Measurements from ENCODE around the gene LRP3. TPM values are rescaled to one million over a fixed set of nuclear protein-coding genes. Genes with fewer than 3 reads are reported as not detected.

Gene LRP3
- total RNA-seq, 1 experiment from 2014 or later: 29.0 TPM

DNA sequence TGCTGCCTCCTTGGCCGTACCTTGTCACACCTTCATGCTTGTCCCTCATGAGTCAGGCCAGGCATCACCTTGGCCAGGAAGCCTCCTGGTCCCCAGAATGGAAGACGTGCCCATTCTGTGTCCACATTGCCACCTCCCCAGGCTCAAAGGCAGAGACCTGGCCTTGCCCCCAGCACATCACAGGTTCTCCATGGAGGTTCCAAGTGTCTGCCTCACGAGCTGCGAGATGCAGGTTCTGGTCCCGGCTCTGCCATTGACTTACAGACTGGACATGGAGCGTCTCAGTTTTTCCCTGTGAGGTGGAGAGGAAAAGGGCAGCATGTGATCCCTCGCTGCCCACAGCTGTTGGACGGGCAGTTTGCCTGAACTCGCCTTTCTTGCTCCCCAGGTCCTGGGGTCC is 40.6 kb downstream of the LRP3 start:
- Histone ChIP-seq H3K27me3 (ENCODE audit: insufficient read depth, low read length) (no peaks in the 10 kb centered on the region), H4K20me1 (ENCODE audit: insufficient read depth) (no peaks in the 10 kb centered on the region), H3K4me2 (ENCODE audit: low read length) (peak overlapping the region; percentile 24; the same call in 1 of the 2 replicates), H3K9me3 (ENCODE audit: control insufficient read depth in 1 of 2, insufficient read depth in 1 of 2, low read depth in 1 of 2, low read length in 2 of 2) (no peaks in the 10 kb centered on the region; a peak in 1 of 4 replicates), H3K4me3 (replicated peaks in 1 of 2; ENCODE audit: low read depth in 1 of 2, low read length in 2 of 2) (no peak overlapping the region), H3K36me3 (ENCODE audit: control insufficient read depth in 1 of 2, insufficient read depth in 2 of 2, low read length in 2 of 2) (no peaks in the 10 kb centered on the region), H3K9me2 (ENCODE audit: insufficient read depth) (no peaks in the 10 kb centered on the region), H3K27ac (ENCODE audit: low read depth, low read length) (no peak overlapping the region), H2AFZ (ENCODE audit: low read depth, low read length, poor library complexity, severe bottlenecking) (no peak overlapping the region), H3K4me1 (ENCODE audit: control insufficient read depth in 1 of 2, insufficient read depth in 2 of 2, low read length in 2 of 2) (peaks cover 0 to 3% of the 10 kb centered on the region in 2 experiments; a peak in 1 of 4 replicates), H3K9ac (ENCODE audit: low read length) (no peak overlapping the region), H3K79me2 (ENCODE audit: insufficient read depth, low read length) (no peaks in the 10 kb centered on the region)
- TF ChIP-seq ATF3 (IDR thresholded peaks at IDR 0.05) (no peak), SP1 (IDR thresholded peaks at IDR 0.05; ENCODE audit: low read depth) (no peak), ELF1 (IDR thresholded peaks at IDR 0.05; ENCODE audit: borderline replicate concordance, low read depth) (no peak), ZBTB33 (IDR thresholded peaks at IDR 0.05; ENCODE audit: extremely low read depth, insufficient replicate concordance, low read length) (no peak), YY1 (IDR thresholded peaks at IDR 0.05; ENCODE audit: extremely low read depth, insufficient replicate concordance, low read depth, low read length) (no peak), SRF (IDR thresholded peaks at IDR 0.05; ENCODE audit: low read depth) (no peak), RAD21 (IDR thresholded peaks at IDR 0.05; ENCODE audit: low read depth) (no peak), CBX3 (IDR thresholded peaks at IDR 0.05; ENCODE audit: low read depth) (no peak), JUND (IDR thresholded peaks at IDR 0.05) (no peak), CEBPB (IDR thresholded peaks at IDR 0.05; ENCODE audit: low read depth) (no peak), SIN3A (IDR thresholded peaks at IDR 0.05; ENCODE audit: low read depth) (no peak), EZH2phosphoT487 (IDR thresholded peaks at IDR 0.05; ENCODE audit: borderline replicate concordance) (no peak), TCF7L2 (IDR thresholded peaks at IDR 0.05; ENCODE audit: borderline replicate concordance, extremely low read depth, insufficient read depth, insufficient read length) (no peak), POLR2A (IDR thresholded peaks at IDR 0.05; ENCODE audit: borderline replicate concordance, extremely low read depth, insufficient read depth, insufficient read length) (no peak)
- TF ChIP-seq, protein P1, sequence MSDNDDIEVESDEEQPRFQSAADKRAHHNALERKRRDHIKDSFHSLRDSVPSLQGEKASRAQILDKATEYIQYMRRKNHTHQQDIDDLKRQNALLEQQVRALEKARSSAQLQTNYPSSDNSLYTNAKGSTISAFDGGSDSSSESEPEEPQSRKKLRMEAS (IDR thresholded peaks at IDR 0.05): no peak
- TF ChIP-seq, protein P2, sequence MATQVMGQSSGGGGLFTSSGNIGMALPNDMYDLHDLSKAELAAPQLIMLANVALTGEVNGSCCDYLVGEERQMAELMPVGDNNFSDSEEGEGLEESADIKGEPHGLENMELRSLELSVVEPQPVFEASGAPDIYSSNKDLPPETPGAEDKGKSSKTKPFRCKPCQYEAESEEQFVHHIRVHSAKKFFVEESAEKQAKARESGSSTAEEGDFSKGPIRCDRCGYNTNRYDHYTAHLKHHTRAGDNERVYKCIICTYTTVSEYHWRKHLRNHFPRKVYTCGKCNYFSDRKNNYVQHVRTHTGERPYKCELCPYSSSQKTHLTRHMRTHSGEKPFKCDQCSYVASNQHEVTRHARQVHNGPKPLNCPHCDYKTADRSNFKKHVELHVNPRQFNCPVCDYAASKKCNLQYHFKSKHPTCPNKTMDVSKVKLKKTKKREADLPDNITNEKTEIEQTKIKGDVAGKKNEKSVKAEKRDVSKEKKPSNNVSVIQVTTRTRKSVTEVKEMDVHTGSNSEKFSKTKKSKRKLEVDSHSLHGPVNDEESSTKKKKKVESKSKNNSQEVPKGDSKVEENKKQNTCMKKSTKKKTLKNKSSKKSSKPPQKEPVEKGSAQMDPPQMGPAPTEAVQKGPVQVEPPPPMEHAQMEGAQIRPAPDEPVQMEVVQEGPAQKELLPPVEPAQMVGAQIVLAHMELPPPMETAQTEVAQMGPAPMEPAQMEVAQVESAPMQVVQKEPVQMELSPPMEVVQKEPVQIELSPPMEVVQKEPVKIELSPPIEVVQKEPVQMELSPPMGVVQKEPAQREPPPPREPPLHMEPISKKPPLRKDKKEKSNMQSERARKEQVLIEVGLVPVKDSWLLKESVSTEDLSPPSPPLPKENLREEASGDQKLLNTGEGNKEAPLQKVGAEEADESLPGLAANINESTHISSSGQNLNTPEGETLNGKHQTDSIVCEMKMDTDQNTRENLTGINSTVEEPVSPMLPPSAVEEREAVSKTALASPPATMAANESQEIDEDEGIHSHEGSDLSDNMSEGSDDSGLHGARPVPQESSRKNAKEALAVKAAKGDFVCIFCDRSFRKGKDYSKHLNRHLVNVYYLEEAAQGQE (IDR thresholded peaks at IDR 0.05; ENCODE audit: low read depth): no peak
- TF ChIP-seq, protein P3, sequence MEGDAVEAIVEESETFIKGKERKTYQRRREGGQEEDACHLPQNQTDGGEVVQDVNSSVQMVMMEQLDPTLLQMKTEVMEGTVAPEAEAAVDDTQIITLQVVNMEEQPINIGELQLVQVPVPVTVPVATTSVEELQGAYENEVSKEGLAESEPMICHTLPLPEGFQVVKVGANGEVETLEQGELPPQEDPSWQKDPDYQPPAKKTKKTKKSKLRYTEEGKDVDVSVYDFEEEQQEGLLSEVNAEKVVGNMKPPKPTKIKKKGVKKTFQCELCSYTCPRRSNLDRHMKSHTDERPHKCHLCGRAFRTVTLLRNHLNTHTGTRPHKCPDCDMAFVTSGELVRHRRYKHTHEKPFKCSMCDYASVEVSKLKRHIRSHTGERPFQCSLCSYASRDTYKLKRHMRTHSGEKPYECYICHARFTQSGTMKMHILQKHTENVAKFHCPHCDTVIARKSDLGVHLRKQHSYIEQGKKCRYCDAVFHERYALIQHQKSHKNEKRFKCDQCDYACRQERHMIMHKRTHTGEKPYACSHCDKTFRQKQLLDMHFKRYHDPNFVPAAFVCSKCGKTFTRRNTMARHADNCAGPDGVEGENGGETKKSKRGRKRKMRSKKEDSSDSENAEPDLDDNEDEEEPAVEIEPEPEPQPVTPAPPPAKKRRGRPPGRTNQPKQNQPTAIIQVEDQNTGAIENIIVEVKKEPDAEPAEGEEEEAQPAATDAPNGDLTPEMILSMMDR (IDR thresholded peaks at IDR 0.05 in 2 of 3, conservative IDR thresholded peaks at IDR 0.05 in 1 of 3; ENCODE audit: borderline replicate concordance in 1 of 3, insufficient read depth in 1 of 3, low read depth in 2 of 3, low read length in 2 of 3): no peak
- intact Hi-C loops (cut with micrococcal nuclease): loop anchor here (1.0 kb wide), 1 partner anchor 173 kb away; no protein-coding TSS in a partner anchor
- ATAC-seq: no peak
- ChIA-PET CTCF (interaction anchor here (0.9 to 3.1 kb wide), 7 partner anchors 11 to 543 kb away, joined by 3 to 20 read pairs (median 8); no protein-coding TSS in a partner anchor), POLR2A (no interaction called here), RAD21 (ENCODE audit: low non-redundant PET in 1 of 2, low total read pairs in 2 of 2, uncharacterized antibody in 2 of 2, unreplicated experiment in 2 of 2) (interaction anchor here (1.0 to 2.5 kb wide), 3 partner anchors 172 to 181 kb away, joined by 4 to 8 read pairs (median 4); no protein-coding TSS in a partner anchor)
- DNase-seq (ENCODE audit: low read depth, low spot score): no peak
- no TSS peak for BruUV-seq (replicated peaks)

Measured in HCT116 (cell line).